Mesothelial cell of epicardium (in vitro differentiated cells): ENCODE data around the gene DTWD2. TPM values are rescaled to one million over a fixed set of nuclear protein-coding genes. Genes with fewer than 3 reads are reported as not detected.
A peak's percentile ranks its signal among the peaks of the same experiment; 100 is the strongest.

Source experiments
- DNase-seq, 2 experiments: peaks; one replicate each; pipeline ENCODE4 v3.0.0; 2021; ENCODE audit warnings: low spot score in 2 of 2; ENCODE audit not compliant: unreplicated experiment in 2 of 2
- H3K27ac Mint-ChIP-seq: 2 replicates; pipeline ENCODE4 v1.8.0; 2021; ENCODE audit warnings: mixed read lengths
- H3K27me3 Mint-ChIP-seq: 2 replicates; pipeline ENCODE4 v1.8.0; 2021; ENCODE audit warnings: low read depth, mixed read lengths
- H3K36me3 Mint-ChIP-seq: 2 replicates; pipeline ENCODE4 v1.8.0; 2021; ENCODE audit warnings: mixed read lengths
- H3K4me1 Mint-ChIP-seq: 2 replicates; pipeline ENCODE4 v1.8.0; 2021; ENCODE audit warnings: mixed read lengths
- H3K4me3 Mint-ChIP-seq: 2 replicates; pipeline ENCODE4 v1.8.0; 2021; ENCODE audit warnings: mild to moderate bottlenecking, moderate library complexity, mixed read lengths
- H3K9me3 Mint-ChIP-seq: 2 replicates; pipeline ENCODE4 v1.8.0; 2021; ENCODE audit warnings: mixed read lengths
- CTCF ChIP-seq: fragments of 200-600 bp; sonication (generic); IDR thresholded peaks from one replicate; pipeline ENCODE4 v1.5.0; 2021; ENCODE audit warnings: antibody characterized with exemption; ENCODE audit not compliant: unreplicated experiment
- total RNA-seq: library from RNA; stranded (reverse); gene quantifications from 3 replicates; pipeline ENCODE4 v1.2.1, GENCODE V29; 2021

The DTWD2 gene
- total RNA-seq, 1 donor from 2014 or later, result 9.1 TPM

GRCh38 chr5:118844351-118844750 lies 144.0 kb downstream of the DTWD2 start:
- TF ChIP-seq CTCF, result no peak
- peaks cover 6% of the 10 kb centered on the region for H3K9me3 Mint-ChIP-seq
- H3K4me3 Mint-ChIP-seq, result no peak overlapping the region
- no peak overlapping the region for H3K27ac Mint-ChIP-seq
- H3K36me3 Mint-ChIP-seq, result no peaks in the 10 kb centered on the region
- no peak for DNase-seq
- no peaks in the 10 kb centered on the region for H3K4me1 Mint-ChIP-seq
- no peaks in the 10 kb centered on the region for H3K27me3 Mint-ChIP-seq

- Mint-ChIP-seq H3K4me3 (no peak overlapping the region), H3K27ac (no peak overlapping the region), H3K36me3 (peaks cover 5% of the 10 kb centered on the region), H3K27me3 (no peaks in the 10 kb centered on the region), H3K4me1 (no peaks in the 10 kb centered on the region), H3K9me3 (peaks cover 3% of the 10 kb centered on the region)
- TF ChIP-seq CTCF, result no peak
- DNase-seq, result no peak
Observed at GRCh38 chr5:118834710-118835109, 153.6 kb downstream of the DTWD2 start.

GRCh38 chr5:118832974-118833373 lies 155.4 kb downstream of the DTWD2 start:
- peaks cover 5% of the 10 kb centered on the region for H3K36me3 Mint-ChIP-seq
- no peak for TF ChIP-seq CTCF
- no peak overlapping the region for H3K4me3 Mint-ChIP-seq
- no peak for DNase-seq
- no peak overlapping the region for H3K27ac Mint-ChIP-seq
- H3K4me1 Mint-ChIP-seq, result no peaks in the 10 kb centered on the region
- H3K9me3 Mint-ChIP-seq, result peaks cover 3% of the 10 kb centered on the region
- H3K27me3 Mint-ChIP-seq, result no peaks in the 10 kb centered on the region

- Mint-ChIP-seq H3K27ac (peak overlapping the region; percentile 83), H3K36me3 (no peaks in the 10 kb centered on the region), H3K27me3 (no peaks in the 10 kb centered on the region), H3K4me3 (no peak overlapping the region), H3K4me1 (peaks cover 5% of the 10 kb centered on the region), H3K9me3 (peaks cover 6% of the 10 kb centered on the region)
- TF ChIP-seq CTCF, result no peak
- DNase-seq, result no peak
Observed at GRCh38 chr5:118825226-118825625, 163.1 kb downstream of the DTWD2 start.

- DNase-seq, result no peak
- no peaks in the 10 kb centered on the region for H3K27me3 Mint-ChIP-seq
- H3K9me3 Mint-ChIP-seq, result peaks cover 37% of the 10 kb centered on the region
- no peak for TF ChIP-seq CTCF
- peaks cover 3% of the 10 kb centered on the region for H3K36me3 Mint-ChIP-seq
- H3K4me3 Mint-ChIP-seq, result no peak overlapping the region
- H3K27ac Mint-ChIP-seq, result no peak overlapping the region
- H3K4me1 Mint-ChIP-seq, result no peaks in the 10 kb centered on the region
Observed at GRCh38 chr5:118818604-118819003, 169.7 kb downstream of the DTWD2 start.

GRCh38 chr5:118808441-118808840 lies 179.9 kb downstream of the DTWD2 start:
- TF ChIP-seq CTCF, result no peak
- Mint-ChIP-seq H3K36me3 (peaks cover 9% of the 10 kb centered on the region), H3K27ac (no peak overlapping the region), H3K4me3 (no peak overlapping the region), H3K27me3 (no peaks in the 10 kb centered on the region), H3K9me3 (peaks cover 39% of the 10 kb centered on the region), H3K4me1 (no peaks in the 10 kb centered on the region)
- DNase-seq, result no peak
